K562 (cell line): ENCODE measurements around the gene DIPK1B. TPM values are rescaled to one million over a fixed set of nuclear protein-coding genes. Genes with fewer than 3 reads are reported as not detected.

Source experiments
- BRCA1 ChIP-seq, 2 experiments: fragments of 450-650 bp in 1 of 2; sonication (generic) in 1 of 2; formaldehyde crosslinking in 1 of 2; IDR thresholded peaks; 2 replicates each; pipeline versions ENCODE4 v1.5.0 to v1.6.1; 2017 to 2020; ENCODE audit warnings: mild to moderate bottlenecking in 1 of 2, missing genetic modification reagents in 1 of 2
- CREB1 ChIP-seq, 2 experiments: sonication (generic) in 1 of 2; formaldehyde crosslinking in 1 of 2; IDR thresholded peaks; 2 replicates each; pipeline versions ENCODE4 v1.6.1 to v1.8.0; 2012 to 2022; ENCODE audit warnings: inconsistent platforms in 1 of 2, mild to moderate bottlenecking in 1 of 2, missing genetic modification reagents in 1 of 2, moderate library complexity in 1 of 2
- HEY1 ChIP-seq: fragments of 250-450 bp; sonication (Bioruptor Pico); IDR thresholded peaks from 2 replicates; pipeline ENCODE4 v1.5.0; 2020; ENCODE audit warnings: mild to moderate bottlenecking, moderate library complexity, borderline replicate concordance
- KDM4B ChIP-seq, 2 experiments: fragments of 450-650 bp in 1 of 2; sonication (generic) in 1 of 2; IDR thresholded peaks; 2 replicates each; pipeline ENCODE4 v1.6.1; 2016 to 2017; ENCODE audit warnings: borderline replicate concordance in 2 of 2, antibody characterized with exemption in 1 of 2, low read depth in 1 of 2, mild to moderate bottlenecking in 1 of 2
- KLF10 ChIP-seq: fragments of 250-450 bp; sonication (Bioruptor Pico); IDR thresholded peaks from 2 replicates; pipeline ENCODE4 v1.6.1; 2021; ENCODE audit warnings: matching md5 sums
- KLF13 ChIP-seq: fragments of 450-650 bp; IDR thresholded peaks from 2 replicates; pipeline ENCODE4 v1.6.1; 2016; ENCODE audit warnings: missing genetic modification characterization, low read depth, mild to moderate bottlenecking, missing compliant biosample characterization, moderate library complexity, borderline replicate concordance
- LARP7 ChIP-seq: fragments of 450-650 bp; IDR thresholded peaks from 2 replicates; pipeline ENCODE4 v1.6.1; 2016
- MED1 ChIP-seq: sonication (generic); formaldehyde crosslinking; IDR thresholded peaks from 2 replicates; pipeline ENCODE4 v1.8.1; 2023; ENCODE audit warnings: missing genetic modification reagents, borderline replicate concordance
- RUNX1 ChIP-seq: sonication (generic); IDR thresholded peaks from 2 replicates; pipeline ENCODE4 v1.6.1; 2016; ENCODE audit warnings: antibody characterized with exemption, low read depth
- SAFB2 ChIP-seq: fragments of 200-400 bp; formaldehyde crosslinking; IDR thresholded peaks from 2 replicates; pipeline ENCODE4 v1.6.1; 2018; ENCODE audit warnings: borderline replicate concordance, low read length, low read depth, moderate library complexity; ENCODE audit not compliant: severe bottlenecking
- ZBED1 ChIP-seq: IDR thresholded peaks from 2 replicates; pipeline ENCODE4 v1.6.1; 2014
- ZNF584 ChIP-seq: fragments of 200-800 bp; sonication (Bioruptor generic); IDR thresholded peaks from 2 replicates; pipeline ENCODE4 v1.6.1; 2016; ENCODE audit warnings: low read depth, mild to moderate bottlenecking, missing genetic modification characterization, missing compliant biosample characterization
- ZNF707 ChIP-seq: fragments of 250-450 bp; sonication (Bioruptor Pico); conservative IDR thresholded peaks from 2 replicates; pipeline ENCODE4 v1.8.0; 2022; ENCODE audit warnings: inconsistent platforms, mild to moderate bottlenecking, moderate library complexity
- polyA plus RNA-seq, 8 experiments: library from polyadenylated mRNA; depleted of rRNA in 4 of 8; stranded (reverse) in 5 of 8; unstranded in 3 of 8; fragments of >200 nt; fragmentation: Nextera tagmentation in 2 of 8; fragmentation: Illumina TruSeq in 1 of 8; extraction: Ambion mirVana in 2 of 8; extraction: Trizol in 1 of 8; gene quantifications; 2 replicates each; pipeline versions ENCODE4 v1.2.1 to v1.2.3, GENCODE V29; 2011 to 2014; ENCODE audit warnings: inconsistent platforms in 1 of 8, missing spikeins in 1 of 8
- total RNA-seq, 7 experiments: library from RNA; depleted of rRNA in 6 of 7; stranded (reverse); fragments of >200 nt in 6 of 7; fragmentation: Illumina TruSeq in 2 of 7; extraction: Trizol in 2 of 7; gene quantifications; 2 replicates each; pipeline versions ENCODE4 v1.2.1 to v1.2.3, GENCODE V29; 2011 to 2021; ENCODE audit warnings: low replicate concordance in 1 of 7
- TF ChIP-seq, protein P1 (sequence below): fragments of 200-600 bp; sonication (generic); IDR thresholded peaks from one replicate; pipeline ENCODE4 v1.6.1; 2012; ENCODE audit warnings: mild to moderate bottlenecking, low read depth, low read length, inconsistent platforms
- TF ChIP-seq, protein P2 (sequence below): sonication (generic); formaldehyde crosslinking; IDR thresholded peaks from 2 replicates; pipeline ENCODE4 v1.8.0; 2022; ENCODE audit warnings: missing genetic modification reagents, mild to moderate bottlenecking, moderate library complexity, borderline replicate concordance

The DIPK1B gene
- total and polyA plus RNA-seq, 9 of the 15 experiments (the other 6 are each of a cell fraction or from before 2014, with no cell fraction given) = 0.08 to 22.3 (median 5.9) TPM

DNA sequence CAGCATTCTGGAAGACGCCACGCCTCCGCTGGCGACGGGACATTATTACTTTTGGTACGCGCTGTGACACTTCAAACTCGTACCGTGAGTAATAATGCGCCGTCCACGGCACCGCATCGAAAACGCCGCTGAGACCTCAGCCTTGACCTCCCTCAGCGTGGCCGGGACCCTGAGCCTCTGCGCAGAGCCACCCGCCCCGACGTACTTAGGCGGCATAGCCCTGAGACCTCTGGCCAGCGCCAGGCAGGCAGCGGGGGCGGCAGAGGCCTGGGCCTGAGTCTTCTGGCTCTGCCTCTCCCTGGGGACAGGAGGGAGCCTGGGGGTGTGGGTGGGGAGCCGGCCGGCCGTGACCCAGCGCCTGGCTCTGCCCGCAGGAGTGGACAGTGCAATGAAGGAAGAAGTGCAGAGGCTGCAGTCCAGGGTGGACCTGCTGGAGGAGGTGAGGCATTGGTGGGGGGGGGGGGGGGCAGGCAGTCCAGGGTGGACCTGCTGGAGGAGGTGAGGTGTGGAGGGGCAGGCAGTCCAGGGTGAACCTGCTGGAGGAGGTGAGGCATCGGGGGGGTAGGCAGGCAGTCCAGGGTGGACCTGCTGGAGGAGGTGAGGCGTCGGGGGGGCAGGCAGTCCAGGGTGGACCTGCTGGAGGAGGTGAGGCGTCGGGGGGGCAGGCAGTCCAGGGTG, 41.7 kb upstream of the DIPK1B start (continued):
- TF ChIP-seq, protein P1, sequence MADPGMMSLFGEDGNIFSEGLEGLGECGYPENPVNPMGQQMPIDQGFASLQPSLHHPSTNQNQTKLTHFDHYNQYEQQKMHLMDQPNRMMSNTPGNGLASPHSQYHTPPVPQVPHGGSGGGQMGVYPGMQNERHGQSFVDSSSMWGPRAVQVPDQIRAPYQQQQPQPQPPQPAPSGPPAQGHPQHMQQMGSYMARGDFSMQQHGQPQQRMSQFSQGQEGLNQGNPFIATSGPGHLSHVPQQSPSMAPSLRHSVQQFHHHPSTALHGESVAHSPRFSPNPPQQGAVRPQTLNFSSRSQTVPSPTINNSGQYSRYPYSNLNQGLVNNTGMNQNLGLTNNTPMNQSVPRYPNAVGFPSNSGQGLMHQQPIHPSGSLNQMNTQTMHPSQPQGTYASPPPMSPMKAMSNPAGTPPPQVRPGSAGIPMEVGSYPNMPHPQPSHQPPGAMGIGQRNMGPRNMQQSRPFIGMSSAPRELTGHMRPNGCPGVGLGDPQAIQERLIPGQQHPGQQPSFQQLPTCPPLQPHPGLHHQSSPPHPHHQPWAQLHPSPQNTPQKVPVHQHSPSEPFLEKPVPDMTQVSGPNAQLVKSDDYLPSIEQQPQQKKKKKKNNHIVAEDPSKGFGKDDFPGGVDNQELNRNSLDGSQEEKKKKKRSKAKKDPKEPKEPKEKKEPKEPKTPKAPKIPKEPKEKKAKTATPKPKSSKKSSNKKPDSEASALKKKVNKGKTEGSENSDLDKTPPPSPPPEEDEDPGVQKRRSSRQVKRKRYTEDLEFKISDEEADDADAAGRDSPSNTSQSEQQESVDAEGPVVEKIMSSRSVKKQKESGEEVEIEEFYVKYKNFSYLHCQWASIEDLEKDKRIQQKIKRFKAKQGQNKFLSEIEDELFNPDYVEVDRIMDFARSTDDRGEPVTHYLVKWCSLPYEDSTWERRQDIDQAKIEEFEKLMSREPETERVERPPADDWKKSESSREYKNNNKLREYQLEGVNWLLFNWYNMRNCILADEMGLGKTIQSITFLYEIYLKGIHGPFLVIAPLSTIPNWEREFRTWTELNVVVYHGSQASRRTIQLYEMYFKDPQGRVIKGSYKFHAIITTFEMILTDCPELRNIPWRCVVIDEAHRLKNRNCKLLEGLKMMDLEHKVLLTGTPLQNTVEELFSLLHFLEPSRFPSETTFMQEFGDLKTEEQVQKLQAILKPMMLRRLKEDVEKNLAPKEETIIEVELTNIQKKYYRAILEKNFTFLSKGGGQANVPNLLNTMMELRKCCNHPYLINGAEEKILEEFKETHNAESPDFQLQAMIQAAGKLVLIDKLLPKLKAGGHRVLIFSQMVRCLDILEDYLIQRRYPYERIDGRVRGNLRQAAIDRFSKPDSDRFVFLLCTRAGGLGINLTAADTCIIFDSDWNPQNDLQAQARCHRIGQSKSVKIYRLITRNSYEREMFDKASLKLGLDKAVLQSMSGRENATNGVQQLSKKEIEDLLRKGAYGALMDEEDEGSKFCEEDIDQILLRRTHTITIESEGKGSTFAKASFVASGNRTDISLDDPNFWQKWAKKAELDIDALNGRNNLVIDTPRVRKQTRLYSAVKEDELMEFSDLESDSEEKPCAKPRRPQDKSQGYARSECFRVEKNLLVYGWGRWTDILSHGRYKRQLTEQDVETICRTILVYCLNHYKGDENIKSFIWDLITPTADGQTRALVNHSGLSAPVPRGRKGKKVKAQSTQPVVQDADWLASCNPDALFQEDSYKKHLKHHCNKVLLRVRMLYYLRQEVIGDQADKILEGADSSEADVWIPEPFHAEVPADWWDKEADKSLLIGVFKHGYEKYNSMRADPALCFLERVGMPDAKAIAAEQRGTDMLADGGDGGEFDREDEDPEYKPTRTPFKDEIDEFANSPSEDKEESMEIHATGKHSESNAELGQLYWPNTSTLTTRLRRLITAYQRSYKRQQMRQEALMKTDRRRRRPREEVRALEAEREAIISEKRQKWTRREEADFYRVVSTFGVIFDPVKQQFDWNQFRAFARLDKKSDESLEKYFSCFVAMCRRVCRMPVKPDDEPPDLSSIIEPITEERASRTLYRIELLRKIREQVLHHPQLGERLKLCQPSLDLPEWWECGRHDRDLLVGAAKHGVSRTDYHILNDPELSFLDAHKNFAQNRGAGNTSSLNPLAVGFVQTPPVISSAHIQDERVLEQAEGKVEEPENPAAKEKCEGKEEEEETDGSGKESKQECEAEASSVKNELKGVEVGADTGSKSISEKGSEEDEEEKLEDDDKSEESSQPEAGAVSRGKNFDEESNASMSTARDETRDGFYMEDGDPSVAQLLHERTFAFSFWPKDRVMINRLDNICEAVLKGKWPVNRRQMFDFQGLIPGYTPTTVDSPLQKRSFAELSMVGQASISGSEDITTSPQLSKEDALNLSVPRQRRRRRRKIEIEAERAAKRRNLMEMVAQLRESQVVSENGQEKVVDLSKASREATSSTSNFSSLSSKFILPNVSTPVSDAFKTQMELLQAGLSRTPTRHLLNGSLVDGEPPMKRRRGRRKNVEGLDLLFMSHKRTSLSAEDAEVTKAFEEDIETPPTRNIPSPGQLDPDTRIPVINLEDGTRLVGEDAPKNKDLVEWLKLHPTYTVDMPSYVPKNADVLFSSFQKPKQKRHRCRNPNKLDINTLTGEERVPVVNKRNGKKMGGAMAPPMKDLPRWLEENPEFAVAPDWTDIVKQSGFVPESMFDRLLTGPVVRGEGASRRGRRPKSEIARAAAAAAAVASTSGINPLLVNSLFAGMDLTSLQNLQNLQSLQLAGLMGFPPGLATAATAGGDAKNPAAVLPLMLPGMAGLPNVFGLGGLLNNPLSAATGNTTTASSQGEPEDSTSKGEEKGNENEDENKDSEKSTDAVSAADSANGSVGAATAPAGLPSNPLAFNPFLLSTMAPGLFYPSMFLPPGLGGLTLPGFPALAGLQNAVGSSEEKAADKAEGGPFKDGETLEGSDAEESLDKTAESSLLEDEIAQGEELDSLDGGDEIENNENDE = peak; percentile 28
- TF ChIP-seq KLF13 (no peak), ZBED1 (no peak), SAFB2 (no peak), MED1 (no peak), BRCA1 (IDR thresholded peaks at IDR 0.05) (no peak), BRCA1 (CRISPR knock-in tag; IDR thresholded peaks at IDR 0.05) (no peak), KDM4B (IDR thresholded peaks at IDR 0.05; ENCODE audit: borderline replicate concordance in 2 of 2, low read depth in 1 of 2) (no peak), LARP7 (no peak), HEY1 (CRISPR knock-in tag) (no peak), CREB1 (IDR thresholded peaks at IDR 0.05) (no peak), CREB1 (CRISPR knock-in tag; IDR thresholded peaks at IDR 0.05) (no peak), KLF10 (CRISPR knock-in tag) (no peak), ZNF584 (CRISPR knock-in tag) (no peak), ZNF707 (CRISPR knock-in tag) (no peak), RUNX1 (no peak)
- TF ChIP-seq, protein P2, sequence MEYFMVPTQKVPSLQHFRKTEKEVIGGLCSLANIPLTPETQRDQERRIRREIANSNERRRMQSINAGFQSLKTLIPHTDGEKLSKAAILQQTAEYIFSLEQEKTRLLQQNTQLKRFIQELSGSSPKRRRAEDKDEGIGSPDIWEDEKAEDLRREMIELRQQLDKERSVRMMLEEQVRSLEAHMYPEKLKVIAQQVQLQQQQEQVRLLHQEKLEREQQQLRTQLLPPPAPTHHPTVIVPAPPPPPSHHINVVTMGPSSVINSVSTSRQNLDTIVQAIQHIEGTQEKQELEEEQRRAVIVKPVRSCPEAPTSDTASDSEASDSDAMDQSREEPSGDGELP (CRISPR knock-in tag) = no peak
